ELR (cell line): Measurements from ENCODE around the gene NOXO1.
"Not testable (repeated sequence)": the region's sequence is repeated elsewhere in the genome, so short reads cannot be mapped to it uniquely, and the experiment has no call there.

Source experiments
- DNase-seq: peaks from one replicate; pipeline ENCODE4 v3.0.0-alpha.2; 2015; ENCODE audit warnings: low read depth

Gene NOXO1

GRCh38 chr16:1962161-1963153 lies 18.8 kb downstream of the NOXO1 start:
- not testable (repeated sequence) for DNase-seq

- no peak for DNase-seq
Measured at GRCh38 chr16:1961651-1962067, 19.6 kb downstream of the NOXO1 start.

GRCh38 chr16:1960665-1961630 lies 20.3 kb downstream of the NOXO1 start:
- DNase-seq: peak; percentile 74

- peak; percentile 92 for DNase-seq
Measured at GRCh38 chr16:1959269-1960039, 21.8 kb downstream of the NOXO1 start, which contains the start of gene NDUFB10. Gene NDUFB10, plus strand, starts transcription at chr16:1959538. Its CDS starts 87 bp downstream, at chr16:1959625.

GRCh38 chr16:1958715-1959268 lies 22.5 kb downstream of the NOXO1 start:
- DNase-seq: no peak

- DNase-seq: not testable (repeated sequence)
Measured at GRCh38 chr16:1958143-1958491, 23.2 kb downstream of the NOXO1 start.

GRCh38 chr16:1957434-1958142 lies 23.7 kb downstream of the NOXO1 start:
- DNase-seq: not testable (repeated sequence)

- no peak for DNase-seq
Measured at GRCh38 chr16:1953734-1954133, 27.5 kb downstream of the NOXO1 start.

- DNase-seq: no peak
Measured at GRCh38 chr16:1950559-1950958, 30.7 kb downstream of the NOXO1 start.

GRCh38 chr16:1950047-1950446 lies 31.2 kb downstream of the NOXO1 start:
- DNase-seq: no peak

- no peak for DNase-seq
Measured at GRCh38 chr16:1949507-1949906, 31.8 kb downstream of the NOXO1 start.

- no peak for DNase-seq
Measured at GRCh38 chr16:1947369-1947670, 33.9 kb downstream of the NOXO1 start.

- DNase-seq: no peak
Measured at GRCh38 chr16:1946495-1947368, 34.5 kb downstream of the NOXO1 start.

GRCh38 chr16:1945559-1946391 lies 35.5 kb downstream of the NOXO1 start:
- no peak for DNase-seq

GRCh38 chr16:1944612-1945199 lies 36.6 kb downstream of the NOXO1 start:
- no peak for DNase-seq

GRCh38 chr16:1942810-1943726 lies 38.2 kb downstream of the NOXO1 start, which contains the start of gene MSRB1:
Gene MSRB1, minus strand, starts transcription at chr16:1943199. Its CDS starts 43 bp downstream, at chr16:1943156.
- peak; percentile 99 for DNase-seq
